NCI-H345 (cell line): ENCODE results near the gene HEXIM1.
"Not testable (repeated sequence)": the region's sequence is repeated elsewhere in the genome, so short reads cannot be mapped to it uniquely, and the experiment has no call there.

ENCODE experiments used
- DNase-seq: peaks from one replicate; lab custom pipeline; 2025; lab: John Stamatoyannopoulos, UW

The HEXIM1 gene

DNA sequence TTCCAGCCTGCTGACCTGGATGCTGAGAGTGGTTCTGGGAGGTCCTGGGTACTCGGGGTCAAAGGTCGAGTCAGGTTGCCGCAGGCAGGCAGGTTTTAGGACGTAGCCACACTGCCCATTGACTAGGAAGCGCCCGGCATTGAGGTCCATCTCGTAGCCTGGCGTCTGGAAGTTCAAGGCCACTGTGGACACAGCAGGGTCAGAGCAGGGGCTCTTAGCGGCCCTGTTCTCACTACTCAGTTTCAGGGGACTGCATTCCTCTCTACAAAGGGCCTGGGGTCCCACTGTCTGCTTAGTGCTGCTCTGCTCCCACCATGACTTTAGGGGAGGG is 34.9 kb upstream of the HEXIM1 start:
- DNase-seq, result no peak

DNA sequence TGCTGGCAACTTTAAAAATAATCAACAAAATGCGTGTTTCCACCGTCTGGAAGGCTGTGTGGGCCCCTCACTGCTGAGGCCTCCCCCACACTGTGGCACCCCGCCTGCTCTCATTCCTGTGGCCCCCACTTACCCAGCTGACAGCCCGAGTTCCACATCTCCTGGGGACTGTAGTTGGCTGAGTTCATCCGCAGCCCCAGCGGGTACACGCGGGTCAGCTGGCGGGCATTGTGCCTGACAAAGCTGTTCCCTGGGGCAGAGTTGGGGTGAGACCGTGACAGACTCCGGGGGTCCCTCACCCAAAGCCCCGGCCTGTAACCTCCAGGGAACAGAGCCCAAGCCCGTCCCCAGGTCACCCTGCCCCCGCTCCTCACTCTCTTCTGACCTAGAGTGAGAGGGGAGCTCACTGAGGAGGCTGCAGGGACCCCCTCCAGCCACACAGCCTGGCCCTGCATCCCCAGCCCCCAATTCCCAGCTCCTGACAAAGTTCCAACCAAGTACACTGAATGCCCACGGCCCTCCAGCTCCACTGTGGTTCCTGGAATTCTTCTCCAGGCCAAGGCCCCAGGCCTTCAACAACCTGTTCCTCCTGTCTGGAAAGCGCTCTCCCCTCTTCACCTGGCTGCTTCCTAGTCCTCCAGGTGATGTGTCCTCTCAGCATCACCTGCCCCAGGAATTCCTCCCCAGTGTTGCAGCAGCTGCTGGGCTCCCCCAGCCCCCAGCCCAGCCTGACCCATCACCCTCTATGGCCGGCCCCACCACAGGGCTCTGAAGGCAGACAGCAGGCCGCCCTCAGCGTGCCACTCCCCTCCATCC is 34.0 kb upstream of the HEXIM1 start:
- DNase-seq, result no peak

DNA sequence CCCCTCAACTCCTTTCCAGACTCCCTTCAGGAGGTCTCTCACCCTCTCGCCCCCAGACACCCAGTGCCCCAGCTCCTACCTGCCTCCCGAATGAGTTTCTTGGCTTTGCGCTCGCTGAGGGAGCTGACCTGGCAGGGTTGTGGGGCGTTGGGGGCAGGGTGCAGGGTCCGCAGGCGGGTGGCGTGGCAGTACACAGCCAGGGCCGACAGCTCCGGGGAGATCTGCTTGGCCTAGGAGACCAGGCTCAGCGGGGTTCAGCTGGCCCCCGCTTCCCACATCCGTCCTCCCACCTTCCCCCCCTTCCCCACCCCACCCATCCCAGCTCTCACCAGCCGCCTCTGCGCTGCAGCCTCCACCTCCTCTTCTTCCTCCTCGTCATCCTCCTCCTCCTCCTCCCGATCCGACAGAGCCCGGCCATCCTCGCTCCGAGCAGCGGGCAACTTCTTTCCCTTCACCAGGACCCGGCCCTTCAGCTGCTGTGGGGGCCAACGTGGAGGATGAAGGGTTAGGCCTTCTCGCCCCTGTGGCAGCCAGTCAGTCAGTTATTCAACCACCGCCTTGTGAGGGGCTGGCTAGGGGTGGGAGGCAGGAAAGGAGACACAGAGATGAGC is 33.2 kb upstream of the HEXIM1 start:
- DNase-seq, result no peak

DNA sequence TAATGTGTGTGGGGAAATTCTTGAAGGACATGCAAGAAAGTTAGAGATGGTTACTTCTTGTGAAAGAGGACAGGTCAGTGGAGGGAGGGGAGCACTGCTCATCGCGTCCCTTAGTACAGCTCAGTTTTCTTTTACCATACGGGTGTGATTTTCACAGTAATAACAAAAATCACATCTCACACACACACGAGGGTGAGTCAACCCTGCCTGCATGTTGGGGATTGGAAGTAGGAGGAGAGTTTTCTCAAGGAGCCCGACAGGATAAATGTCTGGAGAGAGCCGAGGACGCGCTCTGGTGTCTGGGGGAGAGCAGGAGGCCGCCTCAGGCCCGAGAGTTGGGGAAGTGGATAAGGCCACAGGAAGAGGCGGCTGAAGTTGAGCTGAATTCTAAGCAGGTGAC is 32.4 kb upstream of the HEXIM1 start:
- no peak for DNase-seq

DNA sequence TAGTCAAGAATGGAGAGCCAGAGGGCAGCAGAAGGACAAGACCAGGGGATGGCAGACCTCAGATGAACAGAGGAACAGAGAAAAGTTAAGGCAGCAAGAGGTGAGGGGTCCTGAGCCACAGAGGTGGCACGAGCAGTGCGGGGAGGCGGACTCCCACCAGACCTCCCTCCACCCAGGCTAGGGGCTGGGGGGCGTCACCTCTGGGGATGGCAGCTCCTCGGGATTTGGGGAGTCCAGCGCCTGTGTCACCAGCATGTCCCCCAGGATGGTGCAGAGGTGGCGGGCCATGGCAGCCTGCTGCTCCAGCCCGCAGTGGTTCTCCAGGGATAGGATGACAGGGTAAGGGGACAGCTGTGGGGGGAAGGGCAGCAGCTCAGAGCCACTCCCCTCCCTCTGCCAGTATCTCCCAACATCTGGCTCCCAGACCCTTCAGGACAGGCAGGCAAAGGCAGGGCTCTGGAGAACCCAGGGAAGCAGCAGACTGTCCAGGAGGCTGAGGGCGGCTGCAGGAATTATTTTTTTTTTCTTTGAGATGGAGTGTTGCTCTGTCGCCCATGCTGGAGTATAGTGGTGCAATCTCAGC is 31.8 kb upstream of the HEXIM1 start:
- DNase-seq, result no peak

DNA sequence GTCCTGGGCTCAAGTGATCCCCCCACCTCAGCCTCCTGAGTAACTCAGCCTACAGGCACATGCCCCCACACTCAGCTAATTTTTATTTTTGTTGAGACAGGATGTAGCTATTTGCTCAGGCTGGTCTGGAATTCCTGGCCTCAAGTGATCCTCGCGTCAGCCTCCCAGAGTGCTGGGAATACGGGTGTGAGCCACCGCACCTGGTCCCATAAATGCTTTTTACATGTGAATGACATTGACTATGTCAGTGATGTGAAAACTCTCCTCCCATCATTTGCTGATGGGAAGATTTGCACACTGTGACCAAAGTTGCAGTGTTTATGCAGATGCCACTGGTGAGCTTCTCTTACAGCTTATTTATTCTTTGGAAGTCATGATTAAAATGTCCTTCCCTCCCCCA is 30.9 kb upstream of the HEXIM1 start:
- no peak for DNase-seq

DNA sequence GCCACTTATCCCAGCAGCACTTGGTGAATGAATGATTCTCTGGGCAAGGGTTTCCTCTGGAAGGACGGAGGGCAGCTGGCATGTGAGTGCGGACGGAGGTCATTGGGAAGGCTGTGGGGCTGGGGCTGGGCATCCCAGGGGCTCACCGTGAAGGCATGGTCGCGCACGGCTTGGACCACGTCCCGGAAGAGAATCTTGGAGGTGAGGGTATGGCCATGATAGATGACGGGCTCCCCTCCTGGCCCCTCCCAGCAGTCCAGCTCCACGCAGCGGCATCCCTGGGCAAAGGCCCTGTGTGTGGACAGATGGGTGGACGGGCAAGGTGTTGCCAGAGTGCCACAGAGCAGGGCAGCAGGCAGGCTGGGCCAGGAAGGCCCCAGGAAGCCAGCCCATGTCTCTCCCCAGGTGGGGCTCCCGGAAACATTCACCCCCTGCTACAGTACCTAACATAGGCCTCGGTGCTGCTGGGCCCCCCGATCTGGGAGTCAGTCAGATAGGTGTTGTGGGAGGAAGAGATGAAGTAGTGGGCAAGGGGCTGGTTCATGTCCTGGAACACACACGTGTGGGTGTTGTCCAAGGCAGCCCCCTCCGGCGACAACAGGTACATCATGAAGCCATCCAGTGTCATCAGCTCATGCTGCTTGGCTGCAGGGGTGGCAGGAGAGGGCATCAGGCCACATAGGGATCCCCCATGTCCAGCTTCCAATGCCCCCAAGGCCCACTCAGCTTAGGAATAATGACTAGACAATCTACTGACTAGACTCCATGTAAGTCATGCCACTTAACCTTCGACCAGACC is 30.2 kb upstream of the HEXIM1 start:
- DNase-seq, result no peak

DNA sequence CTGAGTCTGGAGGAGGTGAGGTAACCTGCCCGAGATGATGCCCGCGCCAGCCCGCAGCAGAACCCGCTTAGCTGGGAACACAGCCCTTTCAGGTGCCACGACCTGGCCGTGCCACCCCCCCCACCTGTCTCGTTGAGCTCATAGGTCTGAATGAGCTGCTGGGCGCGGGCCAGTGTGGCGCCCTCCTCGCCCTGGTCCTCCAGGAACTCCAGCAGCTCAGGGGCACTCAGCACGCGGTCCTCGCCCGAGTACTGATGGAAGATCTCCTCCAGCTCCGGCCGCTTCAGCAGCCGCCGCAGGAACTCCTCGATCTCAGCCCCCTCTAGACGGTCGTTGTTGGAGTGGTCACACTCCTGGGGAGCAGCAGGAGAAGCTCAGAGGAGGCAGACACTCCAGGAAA is 29.6 kb upstream of the HEXIM1 start:
- no peak for DNase-seq

DNA sequence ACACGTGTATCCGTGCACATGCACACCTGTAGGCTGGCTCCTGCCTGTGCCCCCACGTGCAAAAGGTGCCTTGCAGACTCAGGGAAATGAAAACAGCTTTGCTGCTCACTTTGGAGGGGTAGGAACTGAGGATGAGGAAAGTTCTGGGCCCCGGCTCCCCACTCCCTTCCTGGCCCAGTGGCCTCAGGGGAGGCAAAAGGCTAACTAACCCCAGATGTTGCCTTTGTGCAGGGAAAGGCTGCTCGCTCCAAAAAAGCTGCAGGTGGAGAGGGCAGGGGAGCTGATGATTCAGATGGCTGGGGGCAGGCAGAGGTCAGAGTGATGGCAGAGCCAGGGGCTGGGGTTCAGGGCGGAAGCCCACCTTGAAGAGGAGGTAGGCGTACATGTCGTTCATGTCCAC is 28.3 kb upstream of the HEXIM1 start:
- DNase-seq, result no peak

DNA sequence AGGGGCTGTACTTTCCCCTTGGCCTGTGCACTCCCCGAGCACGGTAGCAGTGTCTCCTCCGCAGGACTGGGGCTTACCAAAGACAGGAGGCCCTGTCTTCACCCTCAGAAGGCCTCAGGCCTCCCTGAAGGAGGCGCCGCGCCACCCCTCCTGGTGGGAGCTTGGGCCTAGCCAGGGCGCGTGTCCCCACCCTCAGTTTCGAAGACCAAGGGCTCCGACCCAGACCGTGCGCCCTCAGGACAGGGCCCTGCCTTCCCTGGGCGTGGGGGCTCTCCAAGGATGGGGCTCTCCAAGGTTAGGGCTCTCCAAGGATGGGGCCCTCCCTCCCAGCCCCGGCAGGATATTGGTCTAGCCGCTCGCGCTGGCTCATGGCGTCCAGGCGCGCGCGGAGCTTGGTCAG is 27.7 kb upstream of the HEXIM1 start:
- no peak for DNase-seq

DNA sequence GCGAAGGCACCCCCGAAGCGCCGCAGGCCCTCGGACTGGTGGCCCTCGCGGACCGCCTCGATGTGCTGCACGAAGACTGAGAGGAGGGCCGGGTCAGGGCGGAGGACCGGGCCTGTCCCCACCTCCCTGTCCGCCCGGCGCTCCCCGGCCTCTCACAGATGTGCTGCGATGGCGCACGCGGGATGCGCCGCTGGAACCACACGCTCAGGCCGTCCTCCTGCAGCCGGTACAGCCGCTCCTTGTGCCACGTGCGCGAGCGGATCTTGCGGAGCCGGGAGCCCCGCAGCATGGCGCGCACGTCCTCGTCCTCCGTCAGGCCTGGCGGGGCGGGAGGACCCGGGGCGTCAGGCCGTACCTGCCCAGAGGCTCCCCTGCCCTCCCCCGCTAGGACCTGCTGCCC is 27.2 kb upstream of the HEXIM1 start:
- no peak for DNase-seq

DNA sequence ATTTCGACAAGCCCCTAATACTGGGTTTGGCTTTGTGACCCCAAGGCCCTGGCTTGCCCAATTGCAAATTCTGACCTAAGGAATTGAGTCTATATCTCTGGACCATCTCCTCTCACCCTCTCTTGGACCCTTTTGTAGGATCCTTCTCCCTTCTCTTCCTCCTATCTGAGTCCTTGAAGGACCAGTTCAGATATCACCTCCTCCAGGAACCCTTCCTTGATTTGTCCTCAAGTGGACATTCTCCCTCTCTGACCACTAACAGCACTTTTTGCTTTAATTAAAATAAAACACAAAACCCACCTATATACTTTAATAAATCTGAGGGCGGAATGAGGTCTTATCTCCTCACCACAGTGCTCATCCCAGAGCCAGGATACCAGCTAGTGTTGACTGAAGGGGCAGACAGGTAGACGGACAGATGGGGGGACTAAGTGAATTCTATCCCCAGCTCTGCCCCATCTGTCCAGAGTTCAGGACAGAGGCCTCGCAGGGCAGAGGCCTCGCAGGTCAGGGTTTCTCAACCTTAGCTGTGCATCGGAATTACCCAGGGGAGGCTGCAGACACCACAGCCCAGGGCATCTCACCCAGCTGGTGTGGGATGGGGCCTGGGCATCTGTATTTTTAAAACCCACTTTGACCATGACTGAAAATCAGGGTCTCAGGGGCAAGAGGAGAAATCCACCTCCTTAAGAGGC is 25.1 kb upstream of the HEXIM1 start:
- DNase-seq, result no peak

DNA sequence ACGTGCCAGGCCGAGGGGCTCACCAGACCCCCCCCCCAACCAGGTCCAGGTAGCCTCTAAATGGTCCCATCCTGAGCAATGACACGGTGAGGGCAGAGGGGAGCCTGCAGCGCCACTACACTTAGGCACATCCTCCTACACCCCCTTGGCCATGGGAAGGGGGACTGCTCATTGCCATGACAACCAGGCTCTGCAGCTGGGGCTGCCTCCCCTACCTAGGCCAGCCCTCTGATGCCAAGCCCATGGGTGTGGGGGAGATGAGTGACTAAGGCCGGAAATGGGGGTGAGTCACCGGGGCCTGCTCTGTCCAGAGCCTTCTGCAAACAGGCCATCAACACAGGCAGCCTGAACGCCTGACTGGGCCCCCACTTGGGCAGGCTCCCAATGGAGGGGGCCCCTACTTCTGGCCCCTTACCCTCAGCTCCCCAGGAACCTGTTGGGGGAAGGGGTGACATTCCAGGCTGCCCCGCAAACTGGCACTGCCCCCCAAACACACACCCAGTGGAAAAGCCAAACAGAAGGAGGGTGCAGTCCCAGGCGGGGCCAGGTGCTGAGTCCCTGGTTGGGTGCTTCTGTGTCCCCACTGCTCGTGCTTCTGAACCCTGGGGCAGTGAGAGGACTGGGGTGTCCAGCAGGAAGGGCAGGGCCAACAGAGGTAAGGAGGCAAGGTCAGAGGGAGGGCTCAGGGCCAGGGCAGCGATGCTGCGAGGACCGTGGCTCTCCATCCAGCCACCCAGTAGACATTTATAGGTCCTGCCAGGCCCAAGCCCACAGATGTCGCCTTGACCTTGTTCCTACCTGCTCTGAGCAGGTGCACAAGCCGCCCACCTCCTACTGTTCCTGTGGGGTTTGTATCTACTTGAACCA is 24.1 kb upstream of the HEXIM1 start:
- no peak for DNase-seq

DNA sequence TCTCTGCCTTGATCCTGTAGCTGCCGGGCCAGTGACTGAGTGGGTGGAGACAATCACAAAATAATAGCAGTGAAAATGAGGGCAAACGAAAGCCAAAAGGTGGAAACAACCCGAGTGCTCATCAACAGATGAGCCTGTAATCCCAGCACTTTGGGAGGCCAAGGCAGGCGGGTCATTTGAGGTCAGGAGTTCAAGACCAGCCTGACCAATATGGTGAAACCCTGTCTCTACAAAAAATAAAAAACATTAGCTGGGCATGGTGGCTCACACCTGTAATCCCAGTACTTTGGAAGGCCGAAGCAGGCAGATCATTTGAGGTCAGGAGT is 23.5 kb upstream of the HEXIM1 start:
- not testable (repeated sequence) for DNase-seq

DNA sequence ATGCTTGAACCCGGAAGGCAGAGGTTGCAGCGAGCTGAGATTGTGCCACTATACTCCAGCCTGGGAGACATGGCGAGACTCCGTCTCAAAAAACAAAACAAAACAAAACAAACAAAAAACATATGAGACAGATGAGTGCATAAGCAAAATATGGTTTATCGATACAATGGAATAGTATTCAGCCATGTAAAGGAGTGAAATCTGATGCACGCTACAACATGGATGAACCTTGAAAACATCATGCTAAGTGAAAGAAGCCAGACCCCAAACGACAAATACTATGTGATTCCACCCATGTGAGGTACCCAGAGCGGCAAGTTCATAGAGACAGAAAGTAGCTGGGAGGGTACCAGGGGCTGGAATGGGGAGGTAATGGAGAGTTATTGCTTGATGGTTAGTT is 22.8 kb upstream of the HEXIM1 start:
- no peak for DNase-seq

DNA sequence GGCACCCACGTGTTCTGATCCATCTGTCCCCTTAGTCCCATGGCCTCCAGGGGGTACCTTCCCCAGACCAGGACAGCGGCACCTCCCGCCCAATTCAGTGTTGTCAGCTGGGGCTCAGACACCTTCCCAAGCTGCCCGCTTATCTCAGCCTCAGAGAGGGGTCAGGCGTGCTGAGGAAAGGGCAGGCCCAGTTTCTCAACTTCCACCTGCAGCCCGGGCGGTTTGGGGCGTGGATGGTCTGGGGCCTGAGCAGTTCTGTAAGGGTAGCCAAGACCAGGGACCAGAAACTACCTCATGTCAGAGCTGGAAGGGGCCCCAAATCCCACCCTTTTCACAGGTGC is 21.1 kb upstream of the HEXIM1 start:
- no peak for DNase-seq

DNA sequence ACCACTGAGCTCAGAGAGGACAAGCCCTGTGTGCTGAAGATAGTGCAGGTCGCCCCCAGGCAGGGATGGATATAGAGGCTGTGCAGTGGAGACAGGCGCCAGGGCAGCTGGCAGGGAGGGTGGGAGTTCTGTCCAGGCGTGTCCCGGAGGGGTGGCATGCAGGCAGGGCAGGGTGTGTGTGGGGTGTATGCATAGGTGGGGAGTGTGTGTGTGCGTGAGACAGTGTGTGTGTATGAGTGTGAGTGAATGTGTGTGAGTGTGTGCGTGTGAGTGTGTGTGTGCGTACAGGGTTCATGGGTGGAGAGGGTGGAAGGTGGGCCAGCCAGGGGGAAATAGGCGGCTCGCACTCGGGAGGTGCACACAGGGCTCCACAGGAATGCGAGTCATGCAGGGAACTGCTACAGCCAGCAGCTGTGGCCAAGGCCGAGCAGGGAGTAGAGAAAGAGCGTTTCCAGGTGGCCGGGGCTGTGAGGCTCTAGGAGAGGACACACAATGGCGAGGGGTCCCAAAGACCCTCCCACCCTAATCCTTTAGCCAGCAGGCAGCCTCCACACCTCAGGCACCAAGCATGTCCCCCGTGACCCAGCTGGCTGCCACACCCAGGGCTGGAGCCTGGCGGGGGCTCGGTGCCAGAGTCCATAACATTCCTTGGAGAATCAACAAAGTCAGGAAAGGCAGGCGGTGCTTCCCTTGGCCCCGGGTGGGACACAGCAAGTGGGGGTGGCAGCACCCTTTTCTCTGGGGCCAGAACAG is 20.6 kb upstream of the HEXIM1 start:
- DNase-seq, result no peak

DNA sequence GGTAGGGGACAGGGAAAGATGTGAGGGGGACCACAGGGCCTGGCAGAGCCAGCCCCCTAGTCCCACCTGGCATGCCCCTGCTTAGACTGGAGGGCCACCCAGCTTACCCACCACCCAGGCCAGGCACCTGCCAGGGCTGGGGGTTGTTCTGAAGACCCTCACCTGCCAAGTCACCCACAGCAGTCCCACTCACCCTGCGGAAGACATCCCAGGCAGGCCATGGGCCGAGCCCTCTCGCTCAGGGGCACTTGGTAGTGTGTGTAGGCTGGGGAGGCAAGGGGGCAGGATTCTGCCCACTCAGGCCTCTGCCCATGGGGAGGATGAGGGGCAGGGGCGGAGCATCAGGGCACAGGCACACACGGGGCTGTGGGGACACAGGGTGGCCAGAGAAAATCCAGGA is 19.9 kb upstream of the HEXIM1 start:
- no peak for DNase-seq

DNA sequence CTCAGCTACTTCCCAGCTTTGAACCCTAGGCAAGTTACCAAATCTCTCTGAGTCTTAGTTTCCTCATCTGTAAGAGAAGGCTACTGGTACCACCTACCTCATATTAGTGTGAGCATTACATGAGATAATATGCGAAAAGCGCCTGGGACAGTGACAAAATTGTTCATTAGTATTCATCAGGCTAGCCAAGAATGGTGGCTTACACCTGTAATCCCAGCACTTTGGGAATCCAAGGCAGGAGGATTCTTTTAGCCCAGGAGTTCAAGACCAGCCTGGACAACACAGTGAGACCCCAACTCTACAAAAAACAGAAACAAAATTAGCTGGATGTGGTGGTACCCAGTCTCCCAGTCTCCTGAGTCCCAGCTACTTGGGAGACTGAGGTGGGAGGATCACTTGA is 19.3 kb upstream of the HEXIM1 start:
- DNase-seq, result no peak

DNA sequence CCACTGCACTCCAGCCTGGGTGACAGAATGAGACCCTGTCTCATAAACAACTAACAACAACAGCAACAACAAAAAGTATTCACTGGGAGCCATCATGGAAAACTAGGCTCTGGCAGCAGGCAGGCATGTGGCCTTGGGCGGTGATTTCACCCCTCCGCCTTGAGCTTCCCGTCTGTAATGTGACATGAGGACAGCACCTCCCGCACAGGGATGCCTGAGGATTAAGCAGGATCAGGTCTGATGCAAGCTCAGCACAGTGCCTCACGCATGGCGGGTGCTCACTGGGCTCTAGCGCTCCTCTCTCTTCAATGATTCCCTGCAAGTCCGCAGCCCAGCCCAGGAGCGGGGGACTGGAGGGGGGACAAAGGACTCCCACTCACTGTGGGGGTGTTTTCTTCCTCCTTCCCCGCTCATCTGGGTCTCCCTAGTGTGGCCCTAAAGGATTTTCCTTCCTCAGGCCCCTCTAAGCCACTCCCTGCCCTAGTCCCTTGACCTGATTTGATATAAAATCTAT is 18.8 kb upstream of the HEXIM1 start:
- no peak for DNase-seq
